Stimulated activated CD4-positive, alpha-beta T cell treated with anti-CD3 and anti-CD28 coated beads, Interleukin-4, amount 100 ng/mL, for 1 hour (primary cell): Measurements from ENCODE around the gene COG6.

Experiments
- DNase-seq: peaks from one replicate; pipeline ENCODE4 v3.0.0-alpha.2; 2020

COG6 gene

DNA sequence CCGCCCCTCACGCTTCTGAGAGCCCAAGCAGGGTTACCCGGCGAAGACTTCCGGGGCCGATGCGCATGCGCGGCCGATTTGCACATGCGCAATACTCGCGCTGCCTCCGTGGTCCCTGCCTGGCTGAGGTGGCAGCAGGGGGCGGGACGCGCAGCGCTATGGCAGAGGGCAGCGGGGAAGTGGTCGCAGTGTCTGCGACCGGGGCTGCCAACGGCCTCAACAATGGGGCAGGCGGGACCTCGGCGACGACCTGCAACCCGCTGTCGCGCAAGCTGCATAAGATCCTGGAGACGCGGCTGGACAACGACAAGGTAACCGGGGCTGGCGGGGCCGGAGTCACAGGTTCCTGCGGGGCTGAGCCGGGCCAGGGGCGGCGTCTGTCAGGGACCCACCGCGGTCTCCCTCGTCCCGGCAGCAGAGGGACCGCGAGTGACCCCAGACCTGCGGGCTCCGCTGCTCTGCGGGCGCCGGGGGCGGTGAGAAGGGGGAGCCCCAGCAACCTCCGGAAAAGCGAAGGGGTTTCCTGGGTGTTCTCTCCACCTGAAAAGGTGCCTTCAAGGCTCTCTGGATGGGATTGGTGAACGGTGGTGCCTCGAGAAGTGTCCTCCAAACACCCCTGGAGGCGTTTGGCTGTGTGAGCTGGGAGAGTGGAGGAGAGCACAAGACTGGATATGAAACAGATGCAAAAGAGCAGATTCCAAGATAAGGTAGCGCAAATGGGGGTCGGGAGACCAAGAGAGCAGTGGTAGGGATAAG lies at the start of gene COG6:
TSS of gene COG6 (plus strand) at position 94 of the 756 bp plus-strand sequence. CDS start at position 159, 65 bp downstream.
- peak; percentile 95 for DNase-seq

DNA sequence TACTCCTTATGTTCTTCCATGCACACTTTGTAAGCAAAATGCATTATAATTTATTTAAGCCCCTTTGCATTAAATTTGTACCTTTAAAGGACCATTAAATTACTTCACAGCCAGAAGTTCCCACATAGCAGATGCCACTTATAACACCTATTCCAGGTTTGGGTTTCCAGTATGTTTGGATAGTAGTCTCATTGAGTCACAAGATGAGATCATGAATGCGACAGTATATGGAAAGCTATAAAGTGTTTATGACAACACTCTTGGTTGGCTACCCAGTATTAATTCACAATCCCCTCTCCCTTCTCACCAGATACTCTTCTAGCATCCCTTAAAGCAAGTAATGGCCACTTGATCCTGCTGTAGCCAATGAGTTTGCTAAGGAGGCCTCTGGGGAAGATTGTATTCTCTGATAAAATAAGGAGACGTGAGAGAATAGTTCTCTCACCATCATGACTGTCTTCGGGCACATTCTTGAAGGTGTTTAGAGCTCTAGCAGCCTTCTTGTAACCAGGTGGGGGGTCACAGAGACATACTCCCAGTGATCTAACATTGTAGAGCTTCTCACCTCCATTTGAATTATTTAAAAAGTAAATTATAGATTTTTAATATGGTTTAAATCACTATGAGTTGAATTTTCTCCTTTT lies 49.7 kb upstream of the COG6 start:
- DNase-seq: no peak

- no peak for DNase-seq
Observed at GRCh38 chr13:39607876-39608275, 47.6 kb upstream of the COG6 start.

DNA sequence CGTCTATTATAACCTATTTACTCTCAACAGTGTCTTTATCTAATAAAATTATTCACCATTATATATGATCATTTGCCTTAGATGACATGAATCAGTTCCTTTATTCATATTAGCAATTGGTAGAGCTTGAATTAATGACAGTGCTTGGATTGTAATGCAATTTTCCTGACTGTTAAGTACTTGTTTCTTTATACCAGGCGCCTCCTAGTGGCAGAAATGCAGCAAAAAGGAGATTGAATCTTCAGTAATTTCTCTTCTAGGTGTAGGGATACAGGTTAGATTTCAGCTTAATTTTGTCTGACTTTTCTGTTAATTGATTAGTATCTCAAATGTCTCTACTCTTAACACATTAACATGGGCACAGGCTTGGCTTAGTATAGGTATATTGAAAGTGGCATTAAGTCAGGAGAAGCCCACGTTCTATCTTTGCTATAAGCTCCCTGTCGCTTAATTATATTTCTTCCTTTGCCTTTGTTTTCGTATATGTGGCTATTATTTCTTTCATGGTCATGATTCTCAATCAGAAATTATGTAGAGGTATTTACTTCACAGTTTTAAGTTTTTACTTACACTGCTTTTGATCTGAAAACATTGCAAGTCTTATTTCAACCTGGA lies 43.3 kb upstream of the COG6 start:
- DNase-seq: peak; percentile 52

DNA sequence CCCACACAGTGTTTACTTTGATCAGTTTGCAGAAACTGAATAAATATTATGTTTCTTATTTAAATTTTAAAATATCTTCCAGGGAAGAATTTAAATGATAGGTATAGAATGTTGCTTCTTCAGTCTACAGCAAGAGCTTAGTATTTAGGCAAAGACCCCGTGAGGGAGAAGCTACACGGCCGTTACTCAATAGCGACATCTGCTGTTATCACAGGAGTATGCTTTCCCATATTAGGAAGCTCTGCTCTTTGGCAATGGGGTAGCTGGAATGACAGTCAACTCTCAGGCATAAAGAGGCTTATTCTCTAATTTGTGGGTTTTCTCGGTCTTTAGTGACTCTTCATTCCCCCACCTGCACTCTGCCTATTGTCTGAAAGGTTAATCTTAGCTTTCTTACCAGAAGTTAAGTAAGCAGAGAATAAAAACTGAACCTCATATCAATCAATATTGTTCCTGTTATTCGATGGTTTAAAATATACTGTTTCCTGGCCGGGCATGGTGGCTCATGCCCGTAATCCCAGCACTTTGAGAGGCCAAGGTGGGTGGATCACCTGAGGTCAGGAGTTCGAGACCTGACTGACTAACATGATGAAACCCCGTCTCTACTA lies 39.3 kb upstream of the COG6 start:
- DNase-seq: peak; percentile 4

DNA sequence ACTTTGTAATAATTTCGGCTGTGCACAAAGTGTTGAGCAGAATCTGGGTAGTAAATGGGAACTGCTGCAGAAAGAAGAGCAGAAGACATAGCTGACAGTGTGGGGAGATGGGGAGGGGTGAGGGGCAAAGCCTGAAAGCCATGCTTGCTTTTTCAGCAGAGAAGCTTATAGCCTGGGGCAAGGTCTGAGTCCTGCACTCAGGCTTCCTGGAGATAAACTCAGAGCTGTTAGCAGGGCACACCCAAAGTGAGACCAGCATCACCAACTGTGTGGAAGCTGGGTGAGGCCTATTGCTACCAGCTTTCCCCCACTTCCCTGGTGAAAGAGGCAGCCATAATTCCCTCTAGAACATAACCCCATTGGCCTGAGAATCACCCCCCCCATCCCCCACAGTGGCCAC lies 36.9 kb upstream of the COG6 start:
- no peak for DNase-seq

GRCh38 chr13:39623466-39623865 lies 32.0 kb upstream of the COG6 start:
- DNase-seq: no peak

- no peak for DNase-seq
Observed at GRCh38 chr13:39631307-39631706, 24.2 kb upstream of the COG6 start.

GRCh38 chr13:39632994-39633393 lies 22.5 kb upstream of the COG6 start:
- no peak for DNase-seq

DNA sequence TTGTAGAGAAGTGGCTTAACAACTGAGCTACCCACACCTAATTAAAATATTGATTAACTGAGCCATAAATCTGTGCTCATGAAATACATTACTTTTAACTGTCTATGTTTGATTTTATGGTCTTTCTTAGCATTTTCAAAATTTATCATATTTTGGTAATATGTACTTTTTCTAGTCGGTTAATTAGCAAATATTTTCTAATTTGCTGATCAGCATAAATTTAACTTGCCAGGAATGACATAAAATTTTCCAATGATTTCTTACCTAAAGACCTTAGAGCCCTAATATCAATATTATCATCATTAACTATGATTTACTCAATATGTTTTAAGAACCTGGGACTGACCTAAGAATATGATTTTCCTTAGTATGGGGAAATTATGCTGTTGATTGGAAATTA lies 19.9 kb upstream of the COG6 start:
- no peak for DNase-seq

GRCh38 chr13:39637890-39638289 lies 17.6 kb upstream of the COG6 start:
- no peak for DNase-seq

DNA sequence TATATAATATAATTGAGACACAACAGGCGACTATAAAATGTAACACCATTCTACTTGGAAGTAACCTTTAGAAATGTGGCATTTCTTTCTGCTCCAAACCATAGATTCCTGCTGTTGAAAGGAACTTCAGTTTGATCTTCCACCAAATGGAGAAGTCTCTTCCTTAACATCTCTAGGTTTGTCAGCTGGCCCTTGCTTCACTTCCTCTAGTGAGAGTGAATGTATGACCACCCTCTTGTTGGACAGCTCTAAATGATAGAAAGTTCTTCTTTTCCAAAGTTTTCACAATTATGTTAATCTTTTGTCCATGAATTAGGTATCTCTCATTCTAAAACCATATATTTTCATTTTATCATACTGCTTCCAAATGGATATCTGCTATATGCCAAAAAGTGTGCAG lies 13.8 kb upstream of the COG6 start:
- DNase-seq: no peak

DNA sequence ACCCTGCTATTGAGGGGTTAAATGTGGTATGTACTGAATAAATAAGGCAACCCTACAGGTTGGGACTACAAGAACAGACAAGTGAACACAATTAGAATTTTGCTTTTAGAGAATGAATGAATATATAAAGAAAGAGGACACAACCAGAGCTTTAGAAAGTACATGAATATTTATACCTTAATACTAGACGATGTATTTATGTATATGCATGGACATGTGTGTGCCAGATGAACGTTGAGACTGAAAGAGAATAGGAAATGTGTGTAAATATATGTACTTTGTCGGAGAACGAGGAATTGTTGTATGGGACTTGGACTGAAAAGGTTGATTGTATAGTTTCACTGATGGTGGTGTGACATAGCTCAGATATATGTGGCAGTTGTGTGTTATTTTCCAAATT lies 9.3 kb upstream of the COG6 start:
- DNase-seq: no peak

GRCh38 chr13:39655041-39655568 lies 357 bp upstream of the COG6 start:
- no peak for DNase-seq

DNA sequence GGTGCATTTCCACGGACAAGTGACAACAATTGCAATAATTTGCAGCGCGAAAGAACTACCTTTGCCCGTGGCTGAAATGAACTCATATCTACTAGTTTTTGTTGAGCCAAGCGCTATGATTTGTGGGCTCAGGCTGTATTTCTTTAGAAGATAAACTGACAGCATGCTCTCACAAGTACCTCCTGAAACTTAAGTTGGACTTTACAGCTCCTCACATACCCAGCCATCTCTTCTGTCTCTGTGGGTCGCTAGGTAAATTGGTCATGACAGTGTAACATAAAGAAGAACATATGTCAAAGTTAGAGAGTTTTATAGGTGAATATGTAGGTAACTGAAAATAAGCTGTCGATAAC lies 839 bp downstream of the COG6 start:
- no peak for DNase-seq

DNA sequence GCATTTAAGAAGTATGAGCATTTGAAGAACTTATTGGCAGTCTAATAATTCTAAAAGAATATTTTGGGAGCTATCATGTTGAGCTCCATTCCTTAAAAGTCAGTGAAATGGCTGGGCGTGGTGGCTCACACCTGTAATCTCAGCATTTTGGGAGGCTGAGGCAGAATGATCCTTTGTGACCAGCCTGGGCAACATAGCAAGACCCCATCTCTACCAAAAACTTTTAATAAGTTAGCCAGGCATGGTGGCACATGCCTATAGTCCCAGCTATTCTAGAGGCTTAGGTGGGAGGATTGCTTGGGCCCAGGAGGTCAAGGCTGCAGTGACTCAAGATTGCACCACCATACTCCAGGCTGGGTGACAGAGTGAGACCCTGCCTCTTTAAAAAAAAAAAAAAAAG lies 8.0 kb downstream of the COG6 start:
- DNase-seq: no peak

DNA sequence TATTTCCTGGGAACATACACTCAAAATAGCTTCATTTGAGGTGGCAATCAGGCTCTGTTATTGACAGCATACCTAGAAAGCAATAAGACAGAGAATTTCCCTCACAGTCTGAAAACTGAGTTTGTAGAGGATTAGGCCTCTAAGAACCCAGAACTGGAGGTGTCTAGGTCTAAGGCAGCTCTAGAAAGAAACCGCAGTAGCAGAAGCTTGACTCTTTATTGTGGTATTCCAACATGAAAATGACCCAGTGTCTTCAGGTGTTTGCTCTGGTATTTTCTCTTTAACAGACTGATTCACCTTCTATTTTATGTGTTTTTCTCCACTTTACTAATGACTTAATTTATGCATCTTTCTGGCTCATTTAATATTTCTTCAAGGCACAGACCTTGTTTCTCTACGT lies 8.5 kb downstream of the COG6 start:
- no peak for DNase-seq

- no peak for DNase-seq
Observed at GRCh38 chr13:39665763-39666162, 10.3 kb downstream of the COG6 start.

DNA sequence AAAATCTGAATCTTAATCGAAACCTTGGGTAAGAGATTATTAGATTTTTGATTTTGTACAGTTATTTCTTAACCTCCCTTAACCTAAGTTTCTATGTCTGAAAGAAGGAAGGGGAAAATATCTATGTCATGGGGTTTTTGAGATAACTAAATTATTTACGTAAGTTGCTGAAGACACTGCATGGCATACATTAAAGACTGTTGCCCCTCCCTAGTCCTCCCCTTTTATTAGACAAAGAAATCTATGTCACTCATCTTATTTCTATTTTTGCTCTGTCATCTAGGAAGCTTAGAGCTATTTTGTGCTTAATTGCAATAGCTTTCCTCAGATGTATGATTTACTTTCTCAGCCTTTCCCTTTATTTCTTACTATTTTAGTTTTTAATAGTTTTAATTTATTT lies 15.0 kb downstream of the COG6 start:
- no peak for DNase-seq

GRCh38 chr13:39672378-39673132 lies 17.1 kb downstream of the COG6 start:
- DNase-seq: no peak

DNA sequence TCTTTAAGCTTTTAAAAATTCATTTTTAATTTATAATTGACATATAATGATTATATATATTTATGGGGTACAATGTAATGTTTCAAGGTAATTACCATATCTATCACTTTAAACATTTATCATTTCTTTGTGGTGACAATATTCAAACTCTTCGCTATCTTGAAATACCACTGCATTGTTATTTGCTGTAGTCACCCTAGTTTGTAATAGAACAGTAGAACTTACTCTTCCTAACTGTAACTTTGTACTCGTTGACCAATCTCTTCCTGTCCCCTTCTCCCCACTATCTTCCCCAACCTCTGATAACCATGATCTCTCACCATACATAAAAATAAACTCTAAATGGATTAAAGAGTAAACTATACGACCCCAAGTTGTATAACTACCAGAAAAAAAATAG lies 20.4 kb downstream of the COG6 start:
- DNase-seq: no peak

- DNase-seq: no peak
Observed at GRCh38 chr13:39676315-39676876, 20.9 kb downstream of the COG6 start.

- no peak for DNase-seq
Observed at GRCh38 chr13:39682310-39682709, 26.8 kb downstream of the COG6 start.
